H54 (cell line): ENCODE measurements around the gene AGRN.
"Not testable (repeated sequence)": the region's sequence is repeated elsewhere in the genome, so short reads cannot be mapped to it uniquely, and the experiment has no call there.

Experiments used
- DNase-seq: peaks from one replicate; pipeline ENCODE4 v3.0.0; 2011; ENCODE audit warnings: low spot score, mixed read lengths; ENCODE audit not compliant: insufficient read length
- FAIRE-seq: peaks from 3 replicates; lab custom pipeline; 2011; peaks lifted over from hg19 to GRCh38; lab: Jason Lieb, UNC
- POLR2A ChIP-seq: IDR thresholded peaks from 2 replicates; pipeline ENCODE4 v1.6.1; 2011; ENCODE audit warnings: low read depth, mild to moderate bottlenecking, low read length

AGRN gene

GRCh38 chr1:1014799-1015681 lies 4.9 kb upstream of the AGRN start:
- FAIRE-seq (no peak), DNase-seq (no peak)
- no peak for TF ChIP-seq POLR2A

GRCh38 chr1:1017397-1018320 lies 2.3 kb upstream of the AGRN start:
- not testable (repeated sequence) for DNase-seq, FAIRE-seq

GRCh38 chr1:1018321-1018685 lies 1.6 kb upstream of the AGRN start:
- DNase-seq, FAIRE-seq: not testable (repeated sequence)

GRCh38 chr1:1019122-1019999 lies 559 bp upstream of the AGRN start:
- FAIRE-seq (no peak), DNase-seq (peak; percentile 60)
- TF ChIP-seq POLR2A = no peak

GRCh38 chr1:1020415-1021009 lies 592 bp downstream of the AGRN start:
- no peak for FAIRE-seq
- no peak for TF ChIP-seq POLR2A
- no peak for DNase-seq

- DNase-seq (peak; percentile 76), FAIRE-seq (peak; percentile 61)
- 0 out of 2 replicates have a peak, but pooled peaks have one; percentile 30 for TF ChIP-seq POLR2A
Measured at GRCh38 chr1:1021010-1021919, 1.3 kb downstream of the AGRN start.

- TF ChIP-seq POLR2A = no peak
- peak; percentile 50 for FAIRE-seq
- DNase-seq = peak; percentile 79
Measured at GRCh38 chr1:1021920-1022259, 2.0 kb downstream of the AGRN start.

- FAIRE-seq (no peak), DNase-seq (no peak)
- TF ChIP-seq POLR2A = no peak
Measured at GRCh38 chr1:1022302-1023009, 2.5 kb downstream of the AGRN start.

- DNase-seq (no peak), FAIRE-seq (no peak)
- TF ChIP-seq POLR2A = no peak
Measured at GRCh38 chr1:1023700-1024099, 3.8 kb downstream of the AGRN start.

GRCh38 chr1:1024149-1024770 lies 4.3 kb downstream of the AGRN start:
- DNase-seq (no peak), FAIRE-seq (no peak)
- no peak for TF ChIP-seq POLR2A
